Spleen (tissue), 11 donors: ENCODE data around the gene CFP. TPM values are rescaled to one million over a fixed set of nuclear protein-coding genes. Genes with fewer than 3 reads are reported as not detected.

Source experiments
- DNase-seq: peaks from one replicate; pipeline ENCODE4 v3.0.0-alpha.2; 2020
- H3K27ac ChIP-seq, 8 donors: fragments of 200-600 bp; sonication (generic) in 7 of 8; 1 replicate in 4 of 8; 2 replicates in 4 of 8; pipeline versions ENCODE4 v1.5.0 to v1.8.0; 2016 to 2021; ENCODE audit warnings: inconsistent platforms in 4 of 8, mild to moderate bottlenecking in 4 of 8, moderate library complexity in 1 of 8
- H3K27me3 ChIP-seq, 7 donors: fragments of 200-600 bp; sonication (generic) in 6 of 7; replicated peaks in 1 of 7; 1 replicate in 4 of 7; 2 replicates in 3 of 7; pipeline versions ENCODE4 v1.5.0 to v1.8.0; 2016 to 2021; ENCODE audit warnings: inconsistent platforms in 3 of 7, mild to moderate bottlenecking in 1 of 7
- H3K36me3 ChIP-seq, 6 donors: fragments of 200-600 bp; sonication (generic) in 5 of 6; 1 replicate in 4 of 6; 2 replicates in 2 of 6; pipeline versions ENCODE4 v1.5.0 to v1.8.0; 2016 to 2021; ENCODE audit warnings: inconsistent platforms in 2 of 6
- H3K4me1 ChIP-seq, 6 donors: fragments of 200-600 bp; sonication (generic) in 5 of 6; 1 replicate in 3 of 6; 2 replicates in 3 of 6; pipeline versions ENCODE4 v1.5.0 to v1.8.0; 2016 to 2021; ENCODE audit warnings: inconsistent platforms in 3 of 6
- H3K4me3 ChIP-seq, 8 donors: fragments of 200-600 bp; sonication (generic) in 7 of 8; 1 replicate in 4 of 8; 2 replicates in 4 of 8; pipeline versions ENCODE4 v1.5.0 to v1.8.0; 2016 to 2021; ENCODE audit warnings: inconsistent platforms in 4 of 8, mild to moderate bottlenecking in 4 of 8, moderate library complexity in 2 of 8
- H3K9me3 ChIP-seq, 8 donors: fragments of 200-600 bp; sonication (generic) in 7 of 8; 1 replicate in 4 of 8; 2 replicates in 4 of 8; pipeline versions ENCODE4 v1.5.0 to v1.8.0; 2016 to 2021; ENCODE audit warnings: inconsistent platforms in 4 of 8
- POLR2A ChIP-seq, 3 donors: fragments of 450-650 bp; IDR thresholded peaks; one replicate each; pipeline ENCODE4 v1.5.1; 2017; ENCODE audit warnings: antibody characterized with exemption in 3 of 3, mild to moderate bottlenecking in 1 of 3
- POLR2AphosphoS5 ChIP-seq, 3 donors: sonication (generic); formaldehyde crosslinking; IDR thresholded peaks; one replicate each; pipeline ENCODE4 v1.5.1; 2017; ENCODE audit warnings: antibody characterized with exemption in 3 of 3
- WGBS, 5 donors: extraction: QIAGEN DNeasy Blood & Tissue Kit in 3 of 5; methylation state at CpG; one replicate each; pipeline versions ENCODE4 v1.1.5 to v1.1.7; 2013 to 2018; 5-methylcytosine and 5-hydroxymethylcytosine counted together
- intact Hi-C: fragments of 100-400 bp; cut with DNase I; formaldehyde crosslinking; loops from one replicate; pipeline ENCODE4 v1.15.0; 2023; ENCODE audit warnings: low total_unique reads
- polyA plus RNA-seq, 3 donors: library from polyadenylated mRNA; stranded (reverse); fragments of 200-250 nt; gene quantifications; one replicate each; pipeline ENCODE4 v1.2.1, GENCODE V29; 2013
- total RNA-seq, 7 donors: library from RNA; depleted of rRNA in 3 of 7; stranded (reverse); fragments of >200 nt in 3 of 7; fragmentation: NEBNext Ultra II Directional in 4 of 7; extraction: Animal tissue kit (Norgen Biotek cat#: 25700) in 4 of 7; gene quantifications; one replicate each; pipeline versions ENCODE4 v1.1.0 to v1.2.1, GENCODE V29; 2016 to 2021
- TF ChIP-seq, protein P1 (sequence below), 11 experiments: fragments of 200-600 bp in 7 of 11; fragments of 450-650 bp in 4 of 11; sonication (generic) in 4 of 11; IDR thresholded peaks in 8 of 11; conservative IDR thresholded peaks in 3 of 11; 1 replicate in 7 of 11; 2 replicates in 4 of 11; pipeline versions ENCODE4 v1.4.0 to v1.8.0; 2016 to 2021; ENCODE audit warnings: antibody characterized with exemption in 11 of 11, inconsistent platforms in 4 of 11, mild to moderate bottlenecking in 1 of 11
- donor health status: healthy with polysubstance abuse.
- donor health status: DM: no; HTN: no; CAD: no; lungs with moderate emphysema.
- donor health status: DM: no; HTN: no; CAD: no.
- donor health status: Bipolar disorder and iron deficiency.
- donor health status: healthy.
- donor health status: DM: no; HTN: no; CAD: no.
- donor health status: DM: yes; HTN: yes; CAD: no.

Gene CFP
- total and polyA plus RNA-seq, 10 donors: 25.3 to 180 (median 115) TPM

DNA sequence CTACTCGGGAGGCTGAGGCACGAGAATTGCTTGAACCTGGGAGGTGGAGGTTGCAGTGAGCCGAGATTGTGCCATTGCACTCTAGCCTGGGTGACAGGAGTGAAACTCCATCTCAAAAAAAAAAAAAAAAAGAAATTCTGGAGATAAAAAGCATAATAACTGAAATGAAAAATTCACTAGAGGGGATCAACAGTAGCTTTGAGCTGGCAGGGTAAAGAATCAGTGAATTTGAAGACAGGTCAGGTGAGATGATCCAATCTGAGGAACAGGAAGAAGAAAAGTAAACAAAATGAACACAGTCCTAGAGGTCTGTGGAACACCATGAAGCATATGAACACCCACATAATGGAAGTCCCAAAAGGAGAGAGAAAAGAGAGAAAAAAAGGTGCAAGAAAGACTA is 32.5 kb downstream of the CFP start:
- no peak overlapping the region for H3K27ac ChIP-seq
- H3K36me3 ChIP-seq: no peaks in the 10 kb centered on the region
- peaks cover 5 to 56% (median 29%) of the 10 kb centered on the region in 8 donors for H3K9me3 ChIP-seq
- TF ChIP-seq, protein P1, sequence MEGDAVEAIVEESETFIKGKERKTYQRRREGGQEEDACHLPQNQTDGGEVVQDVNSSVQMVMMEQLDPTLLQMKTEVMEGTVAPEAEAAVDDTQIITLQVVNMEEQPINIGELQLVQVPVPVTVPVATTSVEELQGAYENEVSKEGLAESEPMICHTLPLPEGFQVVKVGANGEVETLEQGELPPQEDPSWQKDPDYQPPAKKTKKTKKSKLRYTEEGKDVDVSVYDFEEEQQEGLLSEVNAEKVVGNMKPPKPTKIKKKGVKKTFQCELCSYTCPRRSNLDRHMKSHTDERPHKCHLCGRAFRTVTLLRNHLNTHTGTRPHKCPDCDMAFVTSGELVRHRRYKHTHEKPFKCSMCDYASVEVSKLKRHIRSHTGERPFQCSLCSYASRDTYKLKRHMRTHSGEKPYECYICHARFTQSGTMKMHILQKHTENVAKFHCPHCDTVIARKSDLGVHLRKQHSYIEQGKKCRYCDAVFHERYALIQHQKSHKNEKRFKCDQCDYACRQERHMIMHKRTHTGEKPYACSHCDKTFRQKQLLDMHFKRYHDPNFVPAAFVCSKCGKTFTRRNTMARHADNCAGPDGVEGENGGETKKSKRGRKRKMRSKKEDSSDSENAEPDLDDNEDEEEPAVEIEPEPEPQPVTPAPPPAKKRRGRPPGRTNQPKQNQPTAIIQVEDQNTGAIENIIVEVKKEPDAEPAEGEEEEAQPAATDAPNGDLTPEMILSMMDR (IDR thresholded peaks at IDR 0.05 in 8 of 11, conservative IDR thresholded peaks at IDR 0.05 in 3 of 11): no peak
- no peak for TF ChIP-seq POLR2A (IDR thresholded peaks at IDR 0.05)
- TF ChIP-seq POLR2AphosphoS5 (IDR thresholded peaks at IDR 0.05): no peak
- H3K4me3 ChIP-seq: no peak overlapping the region
- intact Hi-C loops: no loop called here
- no peaks in the 10 kb centered on the region for H3K4me1 ChIP-seq
- DNase-seq: no peak
- 79 to 96% (median 91%) methylated on average over 3 of the region's 3 CpGs for WGBS, 5 donors
- no peaks in the 10 kb centered on the region for H3K27me3 ChIP-seq

DNA sequence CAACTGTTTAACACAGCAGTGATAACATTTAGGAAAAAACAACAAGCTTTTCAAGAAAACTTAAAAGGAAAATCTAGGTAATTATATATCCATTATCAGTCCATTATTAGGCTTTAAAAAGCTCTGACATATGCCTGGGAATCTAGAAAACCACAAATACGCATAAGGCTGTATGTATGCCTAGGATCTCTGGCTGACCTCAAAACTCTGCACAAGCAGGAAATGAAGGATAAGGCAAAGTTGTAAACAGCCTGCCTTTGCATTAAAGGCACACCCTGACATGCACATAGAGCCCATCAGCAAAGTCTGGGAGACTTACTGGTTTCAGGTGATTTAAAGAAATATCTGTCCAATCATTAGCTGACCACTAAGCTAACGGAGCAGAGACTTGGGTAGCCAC is 33.5 kb downstream of the CFP start:
- Histone ChIP-seq H3K27ac (no peak overlapping the region), H3K27me3 (no peaks in the 10 kb centered on the region), H3K9me3 (peaks cover 5 to 50% (median 29%) of the 10 kb centered on the region in 8 donors), H3K4me3 (no peak overlapping the region), H3K4me1 (no peaks in the 10 kb centered on the region), H3K36me3 (no peaks in the 10 kb centered on the region)
- intact Hi-C loops: no loop called here
- WGBS, 5 donors: 74 to 93% (median 83%) methylated on average over 2 of the region's 2 CpGs
- no peak for DNase-seq
- TF ChIP-seq POLR2AphosphoS5 (IDR thresholded peaks at IDR 0.05) (no peak), POLR2A (IDR thresholded peaks at IDR 0.05) (no peak)
- TF ChIP-seq, protein P1 (IDR thresholded peaks at IDR 0.05 in 8 of 11, conservative IDR thresholded peaks at IDR 0.05 in 3 of 11): no peak

DNA sequence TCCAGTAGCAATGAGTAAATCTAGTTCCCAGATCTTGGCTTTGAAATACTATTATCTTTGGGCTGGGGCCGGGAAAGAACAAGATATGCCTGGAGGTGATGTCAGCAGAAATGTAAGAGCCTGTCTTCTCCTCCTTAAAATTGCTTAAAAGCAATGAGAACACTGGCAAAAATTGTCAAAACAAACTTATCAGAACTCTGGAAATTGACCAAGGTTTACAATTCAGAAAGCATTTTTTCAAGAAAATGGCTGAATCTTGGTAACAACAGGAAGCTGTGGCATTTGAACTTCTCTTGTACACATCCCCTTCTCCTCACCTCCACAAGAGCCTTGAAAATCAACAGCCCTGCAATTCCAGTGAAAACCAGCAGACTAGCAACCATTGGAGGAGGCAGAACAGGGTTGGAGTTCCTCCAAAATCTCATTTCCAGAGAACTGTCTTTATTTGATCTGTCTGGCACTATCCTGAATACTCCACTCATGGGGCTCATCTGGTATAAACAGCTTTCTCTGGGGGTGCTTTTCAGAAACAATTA is 33.9 kb downstream of the CFP start:
- Histone ChIP-seq H3K4me1 (no peaks in the 10 kb centered on the region), H3K27ac (no peak overlapping the region), H3K9me3 (peaks cover 5 to 49% (median 29%) of the 10 kb centered on the region in 8 donors), H3K36me3 (no peaks in the 10 kb centered on the region), H3K4me3 (no peak overlapping the region), H3K27me3 (no peaks in the 10 kb centered on the region)
- DNase-seq: no peak
- WGBS, 5 donors: 64 to 71% (median 69%) methylated on average over 1 of the region's 1 CpG
- intact Hi-C loops: no loop called here
- TF ChIP-seq POLR2AphosphoS5 (IDR thresholded peaks at IDR 0.05) (no peak), POLR2A (IDR thresholded peaks at IDR 0.05) (no peak)
- TF ChIP-seq, protein P1 (IDR thresholded peaks at IDR 0.05 in 8 of 11, conservative IDR thresholded peaks at IDR 0.05 in 3 of 11): no peak

DNA sequence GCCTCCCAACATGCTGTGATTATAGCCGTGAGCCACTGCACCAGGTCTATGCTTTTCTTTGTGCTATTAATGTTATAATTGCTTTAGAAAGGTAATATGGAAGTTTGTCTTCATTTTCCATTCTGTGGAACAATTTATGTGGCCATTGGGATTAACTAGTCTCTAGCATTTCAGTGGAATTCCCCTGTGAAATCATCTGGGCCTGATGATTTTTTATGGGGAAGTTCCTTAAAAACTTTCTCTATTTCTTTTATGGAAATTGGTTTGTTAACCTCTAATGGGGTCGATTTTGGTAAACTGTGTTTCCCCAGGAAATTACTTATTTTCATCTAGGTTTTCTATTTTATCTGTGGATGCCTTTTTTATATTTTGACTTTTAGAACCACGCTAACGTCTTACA is 36.2 kb downstream of the CFP start:
- WGBS, 5 donors: 61 to 86% (median 67%) methylated on average over 4 of the region's 4 CpGs

More for the DNA sequence above, 36.2 kb downstream of the CFP start:
- intact Hi-C loops: no loop called here
- TF ChIP-seq POLR2AphosphoS5 (IDR thresholded peaks at IDR 0.05): no peak
- no peak for TF ChIP-seq POLR2A (IDR thresholded peaks at IDR 0.05)
- TF ChIP-seq, protein P1 (IDR thresholded peaks at IDR 0.05 in 8 of 11, conservative IDR thresholded peaks at IDR 0.05 in 3 of 11): no peak
- Histone ChIP-seq H3K9me3 (peaks cover 5 to 28% (median 15%) of the 10 kb centered on the region in 8 donors), H3K27me3 (no peaks in the 10 kb centered on the region), H3K27ac (no peak overlapping the region), H3K4me3 (no peak overlapping the region), H3K36me3 (no peaks in the 10 kb centered on the region), H3K4me1 (no peaks in the 10 kb centered on the region)
- DNase-seq: no peak
